ENCODE data around the gene IDI2.

- TF ChIP-seq, protein P1, sequence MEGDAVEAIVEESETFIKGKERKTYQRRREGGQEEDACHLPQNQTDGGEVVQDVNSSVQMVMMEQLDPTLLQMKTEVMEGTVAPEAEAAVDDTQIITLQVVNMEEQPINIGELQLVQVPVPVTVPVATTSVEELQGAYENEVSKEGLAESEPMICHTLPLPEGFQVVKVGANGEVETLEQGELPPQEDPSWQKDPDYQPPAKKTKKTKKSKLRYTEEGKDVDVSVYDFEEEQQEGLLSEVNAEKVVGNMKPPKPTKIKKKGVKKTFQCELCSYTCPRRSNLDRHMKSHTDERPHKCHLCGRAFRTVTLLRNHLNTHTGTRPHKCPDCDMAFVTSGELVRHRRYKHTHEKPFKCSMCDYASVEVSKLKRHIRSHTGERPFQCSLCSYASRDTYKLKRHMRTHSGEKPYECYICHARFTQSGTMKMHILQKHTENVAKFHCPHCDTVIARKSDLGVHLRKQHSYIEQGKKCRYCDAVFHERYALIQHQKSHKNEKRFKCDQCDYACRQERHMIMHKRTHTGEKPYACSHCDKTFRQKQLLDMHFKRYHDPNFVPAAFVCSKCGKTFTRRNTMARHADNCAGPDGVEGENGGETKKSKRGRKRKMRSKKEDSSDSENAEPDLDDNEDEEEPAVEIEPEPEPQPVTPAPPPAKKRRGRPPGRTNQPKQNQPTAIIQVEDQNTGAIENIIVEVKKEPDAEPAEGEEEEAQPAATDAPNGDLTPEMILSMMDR (conservative IDR thresholded peaks at IDR 0.05 in 1 of 2, IDR thresholded peaks at IDR 0.05 in 1 of 2; ENCODE audit: low read depth in 1 of 2, low read length in 2 of 2) = no peak
- no peak for TF ChIP-seq EZH2 (IDR thresholded peaks at IDR 0.05; ENCODE audit: low read length, missing control alignments)
Observed at GRCh38 chr10:1045415-1045814, 19.8 kb upstream of the IDI2 start.
